K562 (cell line): ENCODE measurements around the gene CSNK1G1.

Experiments
- CREB5 ChIP-seq: fragments of 250-450 bp; sonication (Bioruptor Pico); IDR thresholded peaks from 2 replicates; pipeline ENCODE4 v1.5.0; 2020; ENCODE audit warnings: mild to moderate bottlenecking
- E2F5 ChIP-seq: sonication (generic); formaldehyde crosslinking; IDR thresholded peaks from 2 replicates; pipeline ENCODE4 v1.8.0; 2022; ENCODE audit warnings: mild to moderate bottlenecking, missing genetic modification reagents
- HDAC6 ChIP-seq: IDR thresholded peaks from 2 replicates; pipeline ENCODE4 v1.6.1; 2012; ENCODE audit warnings: low read depth, mild to moderate bottlenecking, control low read depth, inconsistent platforms, low read length, moderate library complexity
- MLX ChIP-seq, 2 experiments: fragments of 450-650 bp in 1 of 2; sonication (generic) in 1 of 2; formaldehyde crosslinking; conservative IDR thresholded peaks; 2 replicates each; pipeline versions ENCODE4 v1.4.0 to v1.8.1; 2020 to 2022; ENCODE audit warnings: mild to moderate bottlenecking in 1 of 2, missing genetic modification reagents in 1 of 2
- RAD21 ChIP-seq, 2 experiments: fragments of 250-450 bp in 1 of 2; fragments of 450-650 bp in 1 of 2; sonication (Bioruptor Pico) in 1 of 2; formaldehyde crosslinking in 1 of 2; IDR thresholded peaks in 1 of 2; conservative IDR thresholded peaks in 1 of 2; 2 replicates each; pipeline versions ENCODE4 v1.4.0 to v1.8.0; 2020 to 2022; ENCODE audit warnings: mild to moderate bottlenecking in 2 of 2, moderate library complexity in 1 of 2
- USF2 ChIP-seq: sonication (generic); formaldehyde crosslinking; IDR thresholded peaks from 2 replicates; pipeline ENCODE4 v1.5.0; 2020; ENCODE audit warnings: missing genetic modification reagents
- ZFP91 ChIP-seq: sonication (generic); formaldehyde crosslinking; IDR thresholded peaks from 2 replicates; pipeline ENCODE4 v1.8.0; 2022; ENCODE audit warnings: mild to moderate bottlenecking, missing genetic modification reagents
- ZNF23 ChIP-seq: fragments of 250-450 bp; sonication (Bioruptor Pico); IDR thresholded peaks from 2 replicates; pipeline ENCODE4 v1.4.0; 2020; ENCODE audit warnings: mild to moderate bottlenecking

- no peak for TF ChIP-seq CREB5 (CRISPR knock-in tag)
- TF ChIP-seq RAD21 (CRISPR knock-in tag; conservative IDR thresholded peaks at IDR 0.05 in 1 of 2, IDR thresholded peaks at IDR 0.05 in 1 of 2): no peak
- TF ChIP-seq MLX (CRISPR knock-in tag; conservative IDR thresholded peaks at IDR 0.05): no peak
- TF ChIP-seq HDAC6: no peak
- no peak for TF ChIP-seq ZNF23 (CRISPR knock-in tag)
- TF ChIP-seq USF2 (CRISPR knock-in tag): no peak
- TF ChIP-seq ZFP91 (CRISPR knock-in tag): no peak
- TF ChIP-seq E2F5 (CRISPR knock-in tag): no peak
Measured at GRCh38 chr15:64288577-64288976, 67.4 kb downstream of the CSNK1G1 start.
